NOMO-1 treated with dmso at 0.1 percent for 144 hours (cell line): ENCODE results near the gene ULK4.
A peak's percentile ranks its signal among the peaks of the same experiment; 100 is the strongest.

Experiments used
- DNase-seq: peaks from one replicate; lab custom pipeline; 2025; ENCODE audit not compliant: unreplicated experiment; lab: John Stamatoyannopoulos, UW

Gene ULK4

DNA sequence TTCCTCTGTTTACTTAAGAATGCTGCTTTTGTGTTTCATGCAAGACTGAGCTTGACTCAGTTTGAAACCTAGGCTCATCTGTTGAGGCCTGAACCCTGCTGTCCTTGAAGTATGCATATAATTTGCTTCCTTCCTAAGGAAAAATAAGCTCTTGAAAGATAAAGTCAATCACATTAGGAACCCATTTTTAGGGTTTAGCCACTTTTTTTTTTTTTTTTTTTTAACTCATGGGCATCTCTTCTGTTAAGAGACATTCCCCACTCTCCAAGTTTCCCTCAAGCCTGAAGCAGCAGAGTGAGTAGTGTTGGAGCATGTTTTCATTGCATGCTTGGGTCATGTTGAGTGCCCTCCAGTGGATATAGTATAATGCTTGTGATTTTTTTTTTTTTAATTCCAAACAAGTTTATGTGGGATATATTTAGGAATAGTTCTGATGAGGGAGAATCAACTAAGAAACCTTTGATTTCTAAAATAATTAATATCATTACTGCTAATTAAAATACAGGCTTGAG is 759.0 kb downstream of the ULK4 start:
- no peak for DNase-seq

DNA sequence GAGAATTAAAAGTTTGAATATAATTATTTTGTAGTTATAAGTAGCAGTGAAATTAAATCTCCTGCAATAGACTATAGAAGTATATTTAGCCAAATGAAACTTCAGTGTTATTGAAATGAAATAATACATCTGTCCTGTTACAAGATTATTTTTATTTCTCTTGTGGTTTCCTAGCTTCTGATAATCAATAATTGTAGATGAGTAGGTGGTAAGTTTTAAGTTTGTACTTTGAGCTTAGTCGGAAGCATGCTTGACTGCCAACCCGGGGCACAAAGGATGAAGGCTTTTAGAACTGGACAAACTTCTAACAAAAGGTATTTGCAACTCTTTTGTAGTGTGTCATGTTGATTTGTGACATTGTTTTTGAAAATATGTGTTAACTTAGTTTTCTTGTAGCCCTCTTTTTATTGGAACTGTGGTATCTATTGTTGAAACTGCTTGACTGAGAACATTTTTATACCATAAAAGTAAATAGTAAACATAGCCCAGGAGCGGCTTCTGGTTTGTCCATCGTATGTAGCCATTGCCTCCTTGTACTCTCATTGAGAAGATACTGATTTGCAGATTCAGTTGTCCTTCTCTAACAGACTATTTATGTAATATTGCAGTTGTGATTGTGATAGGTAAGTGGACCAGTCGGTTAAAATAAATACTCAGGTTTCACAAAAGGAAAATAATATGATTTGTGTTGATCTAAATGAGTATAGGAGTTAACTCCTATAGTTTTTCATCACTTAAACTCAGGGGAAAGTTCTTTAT is 759.6 kb downstream of the ULK4 start:
- DNase-seq = no peak

DNA sequence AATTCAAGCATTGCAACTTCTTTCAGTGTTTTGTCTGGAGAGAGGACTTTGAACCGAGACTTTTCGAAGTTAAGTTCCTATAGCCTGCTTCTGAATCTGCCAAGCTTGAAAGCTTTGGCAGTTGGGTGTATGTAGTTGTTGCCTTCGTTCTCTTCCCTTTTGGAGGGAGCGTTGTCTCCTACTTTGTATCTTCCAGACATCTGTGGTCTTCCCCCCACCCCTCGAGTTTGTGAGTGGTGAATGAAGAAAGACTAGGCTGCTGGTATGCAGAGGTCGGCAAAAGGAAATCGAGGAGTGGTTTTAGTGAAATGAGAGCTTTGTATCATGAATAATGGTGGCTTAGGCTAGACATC is 761.3 kb downstream of the ULK4 start:
- peak; percentile 51 for DNase-seq

DNA sequence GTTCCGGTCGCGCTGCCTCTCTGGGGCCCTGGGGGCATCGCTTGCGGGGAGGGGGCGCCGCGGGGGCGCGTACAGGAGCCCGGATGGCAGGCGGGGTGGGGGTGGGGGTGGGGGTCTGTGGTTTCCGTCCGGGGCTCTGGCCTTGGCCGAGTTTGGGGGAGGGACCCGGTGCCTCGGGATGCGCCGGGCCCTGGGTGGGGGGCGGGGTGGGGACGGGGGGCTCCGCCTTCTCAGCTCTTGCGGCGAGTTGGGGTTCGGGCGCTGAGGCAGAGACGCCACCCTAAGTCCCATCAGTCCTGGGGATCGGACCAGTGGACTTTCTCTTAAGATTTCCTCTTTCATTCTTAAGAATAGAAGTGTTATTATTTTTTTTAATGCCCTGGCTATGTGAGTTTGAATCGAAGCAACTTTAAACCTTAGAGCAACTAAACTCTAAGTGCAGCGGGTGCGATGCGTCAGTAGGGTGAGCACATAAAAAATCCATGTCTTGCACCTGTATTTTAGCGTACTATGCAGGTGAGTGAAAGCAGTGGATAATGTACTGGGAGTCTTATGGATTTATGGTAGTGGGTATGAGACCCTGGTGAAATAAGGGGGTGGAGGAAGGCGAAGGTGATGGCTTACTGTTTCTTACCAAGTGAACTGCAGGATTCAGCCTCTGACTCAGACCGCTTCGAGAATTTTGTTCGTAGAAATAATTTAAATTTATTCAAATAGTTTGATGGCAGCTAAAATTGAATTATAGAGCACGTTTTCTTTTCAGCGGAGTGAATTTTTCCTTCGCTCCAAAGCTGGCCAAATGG is 761.8 kb downstream of the ULK4 start:
- no peak for DNase-seq

DNA sequence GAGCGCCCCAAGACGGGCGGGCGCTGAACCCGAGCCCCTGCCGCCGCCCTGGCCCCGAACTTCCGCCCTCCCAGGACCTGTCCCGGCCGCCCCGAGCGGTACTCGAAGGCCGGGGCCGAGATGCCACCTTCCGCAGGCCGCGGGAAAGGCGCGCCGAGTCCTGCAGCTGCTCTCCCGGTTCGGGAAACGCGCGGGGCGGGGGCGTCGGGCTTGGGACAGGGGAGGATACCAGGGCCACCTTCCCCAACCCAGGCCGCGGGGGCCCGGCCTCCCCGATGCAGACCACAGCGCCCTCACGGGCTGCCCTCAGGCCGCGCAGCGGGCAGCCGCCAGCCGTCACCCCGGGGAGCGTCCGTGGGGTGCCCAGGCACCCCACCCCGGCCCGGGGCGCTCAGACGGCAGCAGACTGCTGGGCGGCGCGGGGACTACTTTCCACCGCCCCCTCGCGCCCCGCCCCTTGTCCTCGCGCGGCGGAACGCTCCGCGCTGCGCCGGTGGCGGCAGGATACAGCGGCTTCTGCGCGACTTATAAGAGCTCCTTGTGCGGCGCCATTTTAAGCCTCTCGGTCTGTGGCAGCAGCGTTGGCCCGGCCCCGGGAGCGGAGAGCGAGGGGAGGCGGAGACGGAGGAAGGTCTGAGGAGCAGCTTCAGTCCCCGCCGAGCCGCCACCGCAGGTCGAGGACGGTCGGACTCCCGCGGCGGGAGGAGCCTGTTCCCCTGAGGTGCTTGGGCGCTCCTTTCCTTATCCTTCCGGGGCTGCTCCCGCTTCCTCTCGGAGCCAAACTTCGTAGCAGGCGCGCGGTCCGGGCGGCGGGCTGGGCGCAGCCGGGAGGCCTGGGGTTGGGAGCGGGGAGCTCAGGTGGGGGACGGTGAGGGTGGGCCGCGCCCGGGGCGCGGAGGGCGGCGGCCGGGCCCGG is 762.7 kb downstream of the ULK4 start, which contains the start of gene CTNNB1:
Gene CTNNB1, plus strand, starts transcription at position 556 of the 916 bp plus-strand sequence. CDS start 24,564 bp downstream, outside the sequence.
- DNase-seq = peak; percentile 74

DNA sequence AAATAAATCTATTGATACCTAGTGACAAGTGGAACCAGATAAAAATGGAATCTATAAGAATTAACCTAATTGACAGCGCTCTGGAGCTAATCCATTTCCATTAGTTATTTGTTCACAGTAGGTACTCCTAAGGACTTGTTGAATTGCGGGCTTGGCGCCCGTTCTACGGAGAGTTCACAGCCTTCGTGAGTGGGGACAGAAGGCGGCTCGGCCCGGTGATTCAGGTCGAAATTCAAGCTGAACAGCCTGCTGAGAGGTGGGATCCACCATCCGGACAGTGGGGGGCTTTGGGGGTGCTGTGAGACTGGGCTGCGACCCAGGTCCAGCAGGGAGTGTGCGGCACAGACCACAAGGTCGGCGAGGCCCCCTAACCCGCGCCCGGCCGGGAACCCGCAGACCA is 763.4 kb downstream of the ULK4 start:
- no peak for DNase-seq

DNA sequence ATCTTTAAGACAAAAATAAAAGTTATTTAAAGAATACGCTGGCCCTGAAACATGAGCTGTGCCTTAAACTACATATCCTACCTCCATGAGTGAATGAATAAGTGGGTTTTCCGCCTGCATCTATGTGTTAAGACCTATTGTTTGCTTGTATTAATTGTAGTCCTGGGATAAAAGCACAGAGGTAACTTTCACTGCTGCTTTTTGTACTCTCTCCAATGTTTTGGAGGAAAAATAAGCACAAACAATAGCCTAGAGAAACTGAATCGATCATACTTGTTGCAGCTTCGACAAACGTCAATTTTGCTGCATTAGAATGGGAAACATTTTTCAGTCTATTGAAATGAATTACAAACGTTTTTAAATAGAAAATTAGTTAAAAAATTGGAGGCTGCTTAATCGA is 763.9 kb downstream of the ULK4 start:
- DNase-seq = no peak
